ENCODE results near the gene UST.

DNA sequence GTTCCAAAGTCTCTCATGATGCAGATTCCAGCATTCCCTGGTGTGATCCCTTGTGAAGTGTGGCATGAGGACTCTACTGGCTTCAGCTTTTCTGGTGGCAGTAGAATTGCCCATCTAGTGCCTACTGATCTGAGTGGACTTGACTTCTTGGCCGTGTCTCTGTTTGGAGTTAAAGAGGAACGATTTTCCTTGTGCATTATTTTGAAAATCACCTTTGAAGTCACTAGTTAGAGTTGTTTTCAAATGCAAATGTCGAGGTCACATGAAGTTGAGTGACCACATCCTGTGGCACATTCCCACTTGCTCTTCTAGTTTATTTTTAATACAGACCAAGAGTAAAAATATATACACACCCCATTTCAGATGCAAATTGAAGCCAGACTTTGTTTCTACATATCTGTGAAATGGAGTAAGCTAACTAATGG is 300.0 kb downstream of the UST start:
- TF ChIP-seq, protein P1, sequence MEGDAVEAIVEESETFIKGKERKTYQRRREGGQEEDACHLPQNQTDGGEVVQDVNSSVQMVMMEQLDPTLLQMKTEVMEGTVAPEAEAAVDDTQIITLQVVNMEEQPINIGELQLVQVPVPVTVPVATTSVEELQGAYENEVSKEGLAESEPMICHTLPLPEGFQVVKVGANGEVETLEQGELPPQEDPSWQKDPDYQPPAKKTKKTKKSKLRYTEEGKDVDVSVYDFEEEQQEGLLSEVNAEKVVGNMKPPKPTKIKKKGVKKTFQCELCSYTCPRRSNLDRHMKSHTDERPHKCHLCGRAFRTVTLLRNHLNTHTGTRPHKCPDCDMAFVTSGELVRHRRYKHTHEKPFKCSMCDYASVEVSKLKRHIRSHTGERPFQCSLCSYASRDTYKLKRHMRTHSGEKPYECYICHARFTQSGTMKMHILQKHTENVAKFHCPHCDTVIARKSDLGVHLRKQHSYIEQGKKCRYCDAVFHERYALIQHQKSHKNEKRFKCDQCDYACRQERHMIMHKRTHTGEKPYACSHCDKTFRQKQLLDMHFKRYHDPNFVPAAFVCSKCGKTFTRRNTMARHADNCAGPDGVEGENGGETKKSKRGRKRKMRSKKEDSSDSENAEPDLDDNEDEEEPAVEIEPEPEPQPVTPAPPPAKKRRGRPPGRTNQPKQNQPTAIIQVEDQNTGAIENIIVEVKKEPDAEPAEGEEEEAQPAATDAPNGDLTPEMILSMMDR (optimal IDR thresholded peaks at IDR 0.05 in 1 of 3, IDR thresholded peaks at IDR 0.05 in 1 of 3, conservative IDR thresholded peaks at IDR 0.05 in 1 of 3; ENCODE audit: extremely low read depth in 1 of 3, insufficient read depth in 2 of 3, low read length in 3 of 3): no peak
- TF ChIP-seq EZH2 (IDR thresholded peaks at IDR 0.05; ENCODE audit: low read length): no peak
